ENCODE data around the gene GNG14. TPM values are rescaled to one million over a fixed set of nuclear protein-coding genes. Genes with fewer than 3 reads are reported as not detected.
"Not testable (repeated sequence)": the region's sequence is repeated elsewhere in the genome, so short reads cannot be mapped to it uniquely, and the experiment has no call there.

The GNG14 gene
- total RNA-seq, 1 experiment from 2014 or later = not detected

DNA sequence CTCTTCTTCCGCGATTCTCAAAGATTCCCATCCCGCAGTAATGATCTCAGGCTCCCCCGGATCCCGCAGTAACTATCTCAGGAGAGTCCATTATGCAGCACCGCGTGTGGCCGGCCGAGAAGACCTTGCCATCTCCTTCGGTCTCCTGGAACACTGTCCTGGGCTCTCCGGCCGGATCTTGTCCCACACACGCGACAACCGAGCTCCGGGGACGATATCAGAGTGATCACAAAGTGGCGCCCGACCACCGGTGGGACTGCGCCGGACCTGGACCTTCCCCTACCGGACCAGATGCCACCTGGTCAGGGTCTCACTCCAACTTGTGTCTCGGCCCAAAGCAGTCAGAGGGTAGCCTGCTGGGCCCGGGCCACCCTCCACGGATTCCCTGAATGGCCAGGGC lies 45.3 kb upstream of the GNG14 start (continued):
- TF ChIP-seq, protein P1, sequence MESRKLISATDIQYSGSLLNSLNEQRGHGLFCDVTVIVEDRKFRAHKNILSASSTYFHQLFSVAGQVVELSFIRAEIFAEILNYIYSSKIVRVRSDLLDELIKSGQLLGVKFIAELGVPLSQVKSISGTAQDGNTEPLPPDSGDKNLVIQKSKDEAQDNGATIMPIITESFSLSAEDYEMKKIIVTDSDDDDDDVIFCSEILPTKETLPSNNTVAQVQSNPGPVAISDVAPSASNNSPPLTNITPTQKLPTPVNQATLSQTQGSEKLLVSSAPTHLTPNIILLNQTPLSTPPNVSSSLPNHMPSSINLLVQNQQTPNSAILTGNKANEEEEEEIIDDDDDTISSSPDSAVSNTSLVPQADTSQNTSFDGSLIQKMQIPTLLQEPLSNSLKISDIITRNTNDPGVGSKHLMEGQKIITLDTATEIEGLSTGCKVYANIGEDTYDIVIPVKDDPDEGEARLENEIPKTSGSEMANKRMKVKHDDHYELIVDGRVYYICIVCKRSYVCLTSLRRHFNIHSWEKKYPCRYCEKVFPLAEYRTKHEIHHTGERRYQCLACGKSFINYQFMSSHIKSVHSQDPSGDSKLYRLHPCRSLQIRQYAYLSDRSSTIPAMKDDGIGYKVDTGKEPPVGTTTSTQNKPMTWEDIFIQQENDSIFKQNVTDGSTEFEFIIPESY (IDR thresholded peaks at IDR 0.05; ENCODE audit: extremely low read depth, insufficient replicate concordance, low read length) = no peak

DNA sequence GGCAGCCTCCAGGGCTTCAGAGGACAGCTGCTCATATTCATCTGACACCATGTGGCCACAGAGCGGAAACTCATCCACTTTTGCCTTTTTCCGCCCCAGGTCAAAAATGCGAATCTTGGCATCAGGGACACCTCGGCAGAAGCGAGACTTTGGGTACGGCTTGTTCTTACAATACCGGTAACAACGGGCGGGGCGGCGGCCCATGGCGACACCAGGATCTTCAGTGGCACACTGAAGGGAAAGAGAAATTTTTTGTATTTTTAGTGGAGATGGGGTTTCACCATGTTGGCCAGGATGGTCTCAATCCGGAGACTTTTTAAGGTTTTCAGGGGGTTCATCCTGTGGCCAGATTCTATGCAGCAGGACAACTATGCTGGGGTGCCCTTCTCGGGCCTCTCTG lies 44.1 kb upstream of the GNG14 start:
- H3K79me2 ChIP-seq (ENCODE audit: insufficient read depth, low read length); H3K36me3 ChIP-seq (ENCODE audit: control insufficient read depth in 1 of 2, insufficient read depth in 2 of 2, low read length in 2 of 2); H4K20me1 ChIP-seq (ENCODE audit: insufficient read depth); CTCF ChIA-PET; H3K9me2 ChIP-seq (ENCODE audit: insufficient read depth); H3K27me3 ChIP-seq (ENCODE audit: insufficient read depth, low read length); H3K4me1 ChIP-seq (ENCODE audit: control insufficient read depth in 1 of 2, insufficient read depth in 2 of 2, low read length in 2 of 2); H3K9me3 ChIP-seq (ENCODE audit: control insufficient read depth in 1 of 2, insufficient read depth in 1 of 2, low read depth in 1 of 2, low read length in 2 of 2); ATAC-seq; H3K4me2 ChIP-seq (ENCODE audit: low read length); RAD21 ChIA-PET (ENCODE audit: low non-redundant PET in 1 of 2, low total read pairs in 2 of 2, uncharacterized antibody in 2 of 2, unreplicated experiment in 2 of 2); H3K9ac ChIP-seq (ENCODE audit: low read length); intact Hi-C loops (cut with micrococcal nuclease); H3K4me3 ChIP-seq (replicated peaks in 1 of 2; ENCODE audit: low read depth in 1 of 2, low read length in 2 of 2); H2AFZ ChIP-seq (ENCODE audit: low read depth, low read length, poor library complexity, severe bottlenecking); BruUV-seq (replicated peaks); H3K27ac ChIP-seq (ENCODE audit: low read depth, low read length); POLR2A ChIA-PET; DNase-seq (ENCODE audit: low read depth, low spot score): not testable (repeated sequence)

GRCh38 chr19:12646551-12646950 lies 41.2 kb upstream of the GNG14 start:
- Histone ChIP-seq H3K9ac (ENCODE audit: low read length) (no peak overlapping the region), H3K27me3 (ENCODE audit: insufficient read depth, low read length) (no peaks in the 10 kb centered on the region), H3K4me2 (ENCODE audit: low read length) (no peak overlapping the region), H3K9me3 (ENCODE audit: control insufficient read depth in 1 of 2, insufficient read depth in 1 of 2, low read depth in 1 of 2, low read length in 2 of 2) (no peaks in the 10 kb centered on the region; a peak in 1 of 4 replicates), H3K9me2 (ENCODE audit: insufficient read depth) (no peaks in the 10 kb centered on the region), H3K36me3 (ENCODE audit: control insufficient read depth in 1 of 2, insufficient read depth in 2 of 2, low read length in 2 of 2) (no peaks in the 10 kb centered on the region), H3K79me2 (ENCODE audit: insufficient read depth, low read length) (no peaks in the 10 kb centered on the region), H4K20me1 (ENCODE audit: insufficient read depth) (no peaks in the 10 kb centered on the region), H3K27ac (ENCODE audit: low read depth, low read length) (no peak overlapping the region), H2AFZ (ENCODE audit: low read depth, low read length, poor library complexity, severe bottlenecking) (no peak overlapping the region), H3K4me1 (ENCODE audit: control insufficient read depth in 1 of 2, insufficient read depth in 2 of 2, low read length in 2 of 2) (no peaks in the 10 kb centered on the region), H3K4me3 (replicated peaks in 1 of 2; ENCODE audit: low read depth in 1 of 2, low read length in 2 of 2) (no peak overlapping the region)
- RAD21 ChIA-PET (ENCODE audit: low non-redundant PET in 1 of 2, low total read pairs in 2 of 2, uncharacterized antibody in 2 of 2, unreplicated experiment in 2 of 2) = no interaction called here
- CTCF ChIA-PET = no interaction called here
- BruUV-seq (replicated peaks) = no TSS peak
- intact Hi-C loops (cut with micrococcal nuclease) = no loop called here
- DNase-seq (ENCODE audit: low read depth, low spot score) = no peak
- POLR2A ChIA-PET = no interaction called here
- no peak for ATAC-seq
- TF ChIP-seq YY1 (IDR thresholded peaks at IDR 0.05; ENCODE audit: extremely low read depth, insufficient replicate concordance, low read depth, low read length) (no peak), CTCF (IDR thresholded peaks at IDR 0.05 in 2 of 3, conservative IDR thresholded peaks at IDR 0.05 in 1 of 3; ENCODE audit: borderline replicate concordance in 1 of 3, insufficient read depth in 1 of 3, low read depth in 2 of 3, low read length in 2 of 3) (no peak), TCF7L2 (IDR thresholded peaks at IDR 0.05; ENCODE audit: borderline replicate concordance, extremely low read depth, insufficient read depth, insufficient read length) (no peak), FOSL1 (IDR thresholded peaks at IDR 0.05; ENCODE audit: low read depth) (no peak), POLR2AphosphoS5 (IDR thresholded peaks at IDR 0.05; ENCODE audit: low read depth, low read length) (no peak), EGR1 (IDR thresholded peaks at IDR 0.05; ENCODE audit: low read depth) (no peak), RAD21 (IDR thresholded peaks at IDR 0.05; ENCODE audit: low read depth) (no peak), POLR2A (IDR thresholded peaks at IDR 0.05; ENCODE audit: borderline replicate concordance, extremely low read depth, insufficient read depth, insufficient read length) (no peak), SP1 (IDR thresholded peaks at IDR 0.05; ENCODE audit: low read depth) (no peak), EZH2phosphoT487 (IDR thresholded peaks at IDR 0.05; ENCODE audit: borderline replicate concordance) (no peak)
- TF ChIP-seq, protein P2, sequence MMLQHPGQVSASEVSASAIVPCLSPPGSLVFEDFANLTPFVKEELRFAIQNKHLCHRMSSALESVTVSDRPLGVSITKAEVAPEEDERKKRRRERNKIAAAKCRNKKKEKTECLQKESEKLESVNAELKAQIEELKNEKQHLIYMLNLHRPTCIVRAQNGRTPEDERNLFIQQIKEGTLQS (IDR thresholded peaks at IDR 0.05) = no peak
- TF ChIP-seq, protein P1 (IDR thresholded peaks at IDR 0.05; ENCODE audit: extremely low read depth, insufficient replicate concordance, low read length) = no peak
